Fibroblast of gingiva (primary cell): ENCODE data around the gene ROMO1.
A peak's percentile ranks its signal among the peaks of the same experiment; 100 is the strongest.
"Not testable (repeated sequence)": the region's sequence is repeated elsewhere in the genome, so short reads cannot be mapped to it uniquely, and the experiment has no call there.

Source experiments
- DNase-seq: peaks from one replicate; pipeline ENCODE4 v3.0.0-alpha.2; 2011; ENCODE audit warnings: low read depth

ROMO1 gene

DNA sequence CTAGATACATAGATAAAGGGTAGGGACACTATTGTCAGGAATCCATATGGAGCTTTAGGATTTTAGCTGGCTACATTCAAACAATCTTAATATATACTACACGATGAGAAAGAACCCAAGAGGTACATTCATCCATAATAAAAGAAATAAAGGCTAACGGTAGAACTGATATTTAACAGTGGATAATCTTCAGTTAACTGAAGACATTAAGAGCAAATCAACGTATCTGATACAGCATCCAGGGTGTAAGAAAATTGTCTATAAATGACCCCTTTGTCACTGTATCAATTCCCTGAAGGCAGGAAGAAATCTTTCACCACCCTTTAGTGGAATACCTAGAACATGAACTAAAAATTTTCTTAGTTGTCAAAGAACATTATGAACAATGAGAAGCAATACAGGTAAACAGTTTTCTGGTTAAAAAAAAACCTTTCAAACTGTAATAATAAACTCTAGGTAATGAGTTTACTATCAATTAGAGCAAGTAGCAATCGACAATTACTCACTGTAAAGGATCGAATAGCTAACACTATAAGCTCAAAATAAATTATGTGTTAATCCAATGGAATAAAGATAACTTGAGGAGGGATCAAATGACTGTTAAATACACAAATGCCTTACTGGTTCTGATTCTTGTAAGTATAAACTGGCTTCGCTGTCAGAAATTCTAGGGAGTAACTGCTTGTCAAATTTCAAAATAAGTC lies 11.8 kb downstream of the ROMO1 start:
- DNase-seq: no peak

DNA sequence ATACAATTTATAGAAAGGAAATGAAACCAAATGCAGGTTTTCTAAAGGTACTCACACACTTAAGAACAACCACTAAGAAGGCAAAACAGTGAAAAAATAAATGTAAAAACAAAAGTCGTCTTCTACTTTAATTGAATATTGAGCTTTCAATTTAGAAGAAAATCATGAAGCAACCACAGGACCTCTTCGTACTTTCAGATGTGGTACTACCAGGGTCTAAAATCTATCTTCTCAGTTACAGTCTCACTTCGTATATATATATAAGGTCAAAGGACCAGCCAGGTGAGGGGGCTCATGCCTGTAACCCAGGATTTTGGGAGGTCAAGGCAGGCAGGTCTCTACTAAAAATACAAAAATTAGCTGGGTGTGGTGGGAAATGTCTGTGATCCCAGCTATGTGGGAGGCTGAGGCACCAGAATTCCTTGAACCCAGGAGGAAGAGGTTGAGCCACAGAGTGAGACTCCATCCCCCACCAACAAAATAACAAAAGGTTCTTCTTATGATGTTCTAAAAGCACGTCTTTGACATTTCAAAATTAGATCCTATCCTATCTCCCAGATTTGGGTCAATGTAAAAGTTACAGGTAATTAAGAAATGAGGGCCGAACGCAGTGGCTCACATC lies 12.5 kb downstream of the ROMO1 start:
- no peak for DNase-seq

DNA sequence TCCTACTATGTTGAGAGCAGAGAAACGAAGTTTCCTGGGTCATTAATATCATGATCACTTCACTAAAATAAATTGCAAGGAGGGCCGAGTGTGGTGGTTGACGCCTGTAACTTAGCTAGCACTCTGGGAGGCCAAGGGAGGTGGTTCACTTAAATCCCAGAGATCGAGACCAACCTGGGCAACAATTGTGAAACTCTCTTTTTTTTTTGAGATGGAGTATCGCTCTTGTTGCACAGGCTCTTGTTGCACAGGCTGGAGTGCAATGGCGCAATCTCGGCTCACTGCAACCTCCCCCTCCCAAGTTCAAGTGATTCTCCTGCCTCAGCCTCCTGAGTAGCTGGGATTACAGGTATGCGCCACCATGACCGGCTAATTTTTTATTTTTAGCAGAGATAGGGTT lies 13.9 kb downstream of the ROMO1 start:
- DNase-seq: not testable (repeated sequence)

DNA sequence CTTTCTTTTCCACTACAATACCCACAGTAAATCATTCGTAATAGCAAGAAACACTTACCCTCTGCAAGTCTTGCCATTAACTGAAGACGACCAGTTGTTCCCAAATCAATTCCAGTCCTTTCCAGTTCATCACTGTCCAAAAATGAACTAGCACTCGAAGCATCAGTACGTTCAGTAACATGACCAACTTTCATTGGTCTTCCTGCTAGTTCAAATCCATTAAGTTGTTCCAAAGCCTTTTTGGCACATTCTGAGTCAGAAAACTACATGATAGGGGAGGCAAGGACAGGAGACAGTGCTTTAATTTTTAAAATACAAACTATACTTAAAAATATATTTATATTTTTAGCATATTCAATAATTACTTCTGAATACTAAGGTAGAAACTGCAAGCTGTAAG lies 14.9 kb downstream of the ROMO1 start:
- no peak for DNase-seq

DNA sequence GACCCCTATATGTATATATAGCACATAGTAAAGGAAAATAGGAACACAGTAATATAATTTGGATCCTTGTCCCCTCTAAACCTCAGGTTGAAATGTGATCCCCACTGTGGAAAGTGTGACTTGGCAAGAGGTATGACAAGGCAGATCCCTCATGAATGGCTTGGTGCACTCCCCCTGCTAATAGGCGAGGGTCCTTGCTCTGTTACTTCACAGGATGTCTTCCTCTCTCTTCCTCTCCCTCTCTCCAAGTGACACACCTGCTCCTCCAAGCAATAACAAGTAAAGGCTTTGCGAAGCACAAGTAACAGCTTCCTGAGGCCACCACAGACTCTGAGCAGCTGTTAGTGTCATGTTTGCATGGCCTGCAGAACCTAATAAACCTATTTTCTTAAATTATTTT lies 16.4 kb downstream of the ROMO1 start:
- DNase-seq: no peak

DNA sequence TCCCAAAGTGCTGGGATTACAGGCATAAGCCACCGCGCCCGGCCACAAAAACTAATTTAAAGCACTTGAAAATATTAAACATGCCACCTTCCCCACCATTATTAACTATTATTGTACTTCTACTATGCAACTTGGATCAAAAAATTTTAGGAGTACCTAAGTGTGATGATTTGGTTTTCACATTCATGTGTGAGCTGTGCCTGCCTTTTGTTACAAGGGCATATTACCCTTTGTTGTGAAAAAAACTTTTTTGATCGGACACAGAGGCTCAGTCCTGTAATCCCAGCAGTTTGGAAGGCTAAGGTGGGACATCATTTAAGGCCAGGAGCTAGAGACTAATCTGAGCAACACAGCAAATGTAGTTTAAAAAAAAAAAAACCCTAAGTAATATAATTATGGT lies 17.1 kb downstream of the ROMO1 start:
- no peak for DNase-seq

DNA sequence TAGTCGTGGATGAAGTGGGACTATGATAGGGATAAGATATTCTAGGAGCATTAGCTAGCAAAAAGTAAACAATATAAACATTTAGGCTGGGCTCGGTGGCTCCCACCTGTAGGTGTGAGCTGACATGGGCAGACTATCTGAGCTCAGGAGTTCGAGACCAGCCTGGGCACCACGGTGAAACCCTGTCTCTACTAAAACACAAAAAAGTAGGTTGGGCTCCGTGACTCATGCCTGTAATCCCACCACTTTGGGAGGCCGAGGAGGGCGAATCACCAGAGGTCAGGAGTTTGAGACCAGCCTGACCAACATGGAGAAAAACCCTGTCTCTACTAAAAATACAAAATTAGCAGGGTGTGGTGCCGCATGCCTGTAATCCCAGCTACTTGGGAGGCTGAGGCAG lies 19.1 kb downstream of the ROMO1 start:
- DNase-seq: not testable (repeated sequence)

DNA sequence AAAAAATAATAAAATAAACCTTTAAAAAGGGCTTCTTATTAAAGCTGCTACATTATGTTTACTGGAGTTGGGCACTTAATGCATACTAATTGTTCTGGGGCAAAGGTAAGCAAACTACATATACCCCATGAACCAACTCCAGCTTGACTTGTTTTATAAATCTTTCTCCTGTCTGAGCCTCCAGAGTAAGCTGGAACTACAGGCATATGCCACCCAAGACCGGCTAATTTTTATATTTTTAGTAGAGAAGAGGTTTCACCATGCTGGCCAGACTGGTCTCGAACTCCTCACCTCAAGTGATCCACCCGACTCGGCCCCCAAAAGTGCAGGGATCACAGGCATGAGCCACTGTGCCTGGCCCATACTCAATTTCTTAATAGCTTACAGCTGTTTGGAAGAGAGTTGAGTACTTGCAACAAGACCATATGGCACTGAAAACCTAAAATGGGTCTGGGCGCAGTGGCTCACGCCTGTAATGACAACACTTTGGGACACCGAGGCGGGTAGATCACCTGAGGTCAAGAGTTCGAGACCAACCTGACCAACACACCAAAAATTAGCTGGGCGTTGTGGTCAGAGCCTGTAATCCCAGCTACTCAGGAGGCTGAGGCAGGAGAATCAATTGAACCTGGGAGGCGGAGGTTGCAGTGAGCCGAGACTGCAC lies 19.9 kb downstream of the ROMO1 start:
- peak; percentile 81 for DNase-seq

DNA sequence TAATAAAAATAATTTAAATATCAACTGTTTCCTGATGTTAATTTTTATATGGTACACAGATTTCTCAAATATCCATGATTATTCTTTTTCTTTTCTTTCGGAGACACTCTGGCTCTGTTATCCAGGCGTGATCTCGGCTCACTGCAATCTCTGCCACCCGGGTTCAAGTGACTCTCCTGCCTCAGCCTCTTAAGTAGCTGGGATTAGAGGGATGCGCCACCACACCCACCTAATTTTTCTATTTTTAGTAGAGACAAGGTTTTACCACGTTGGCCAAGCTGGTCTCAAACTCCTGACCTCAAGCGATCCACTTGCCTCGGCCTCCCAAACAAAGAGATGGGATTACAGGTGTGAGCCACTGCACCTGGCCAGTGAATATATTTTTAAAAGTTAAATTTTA lies 20.5 kb downstream of the ROMO1 start:
- DNase-seq: no peak

DNA sequence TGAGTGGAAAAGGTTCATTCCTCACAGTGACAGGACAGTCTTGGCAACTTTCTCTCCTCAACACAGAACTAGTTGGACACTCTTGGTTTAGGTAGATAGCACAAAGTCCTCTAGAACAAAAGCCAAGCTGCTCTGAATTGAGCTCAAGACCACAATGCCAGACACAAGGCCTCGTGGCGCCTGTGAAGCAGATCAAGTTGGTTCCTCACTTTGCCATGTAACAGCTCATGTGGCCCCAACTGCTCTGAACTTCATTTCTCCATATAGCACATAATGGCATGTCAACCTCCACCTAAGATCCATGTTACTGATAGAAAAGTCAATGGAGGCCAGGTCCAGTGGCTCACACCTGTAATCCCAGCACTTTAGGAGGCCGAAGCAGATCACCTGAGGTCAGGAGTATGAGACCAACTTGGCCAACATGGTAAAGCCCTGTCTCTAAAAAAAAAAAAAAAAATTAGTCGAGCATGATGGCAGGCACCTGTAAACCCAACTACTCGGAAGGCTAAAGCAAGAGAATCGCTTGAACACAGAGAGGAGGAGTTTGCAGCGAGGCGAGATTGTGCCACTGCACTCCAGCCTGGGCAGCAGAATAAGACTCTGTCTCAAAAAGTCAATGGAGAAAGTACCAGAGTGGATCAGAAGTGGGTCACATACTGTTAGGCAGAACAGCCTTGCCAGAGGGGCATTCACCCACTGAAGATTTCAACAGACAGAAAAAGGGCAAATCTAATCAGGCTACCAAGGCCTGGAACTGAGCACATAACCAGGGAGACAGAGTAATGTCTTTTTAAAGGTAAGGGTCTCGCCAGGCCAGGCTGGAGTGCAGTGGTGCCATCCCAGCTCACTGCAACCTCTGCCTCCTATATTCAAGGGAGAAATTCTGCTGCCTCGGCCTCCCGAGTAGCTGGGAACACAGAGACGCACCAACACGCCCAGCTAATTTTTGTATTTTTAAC lies 21.2 kb downstream of the ROMO1 start:
- no peak for DNase-seq

DNA sequence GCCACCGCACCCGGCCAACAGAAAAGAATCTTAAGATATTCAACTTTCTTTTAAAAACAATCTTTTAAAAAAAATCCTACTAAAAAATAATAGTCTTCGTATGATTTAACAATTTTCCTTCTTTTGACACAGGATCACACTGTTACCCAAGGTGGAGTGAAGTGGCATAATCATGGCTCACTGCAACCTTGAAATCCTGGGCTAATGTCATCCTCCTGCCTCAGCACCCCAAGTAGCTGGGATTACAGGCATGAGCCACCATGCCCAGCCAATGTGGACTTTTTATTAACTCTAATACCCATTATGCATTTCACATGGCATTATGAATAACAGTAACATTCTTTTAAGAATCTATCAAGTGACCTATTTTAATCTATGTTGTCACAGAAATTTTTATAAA lies 22.0 kb downstream of the ROMO1 start:
- DNase-seq: no peak

DNA sequence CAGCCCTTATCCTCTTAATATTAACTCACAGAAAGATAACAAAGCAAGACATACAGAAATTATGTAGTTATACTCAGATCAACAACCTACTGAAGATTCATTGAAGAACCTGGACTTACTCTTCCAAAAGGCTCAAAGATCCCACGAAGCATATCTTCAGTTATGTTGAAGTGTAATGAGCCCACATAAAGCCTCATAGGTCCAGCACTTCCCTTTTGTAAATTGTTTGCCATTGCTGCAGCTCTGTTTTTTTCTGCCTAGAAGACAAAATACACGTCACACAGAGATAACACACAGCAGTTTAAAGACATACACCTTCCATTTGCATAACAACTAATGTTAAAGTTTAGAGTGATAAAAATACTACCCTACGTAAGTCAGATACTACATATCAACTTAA lies 22.4 kb downstream of the ROMO1 start:
- no peak for DNase-seq

DNA sequence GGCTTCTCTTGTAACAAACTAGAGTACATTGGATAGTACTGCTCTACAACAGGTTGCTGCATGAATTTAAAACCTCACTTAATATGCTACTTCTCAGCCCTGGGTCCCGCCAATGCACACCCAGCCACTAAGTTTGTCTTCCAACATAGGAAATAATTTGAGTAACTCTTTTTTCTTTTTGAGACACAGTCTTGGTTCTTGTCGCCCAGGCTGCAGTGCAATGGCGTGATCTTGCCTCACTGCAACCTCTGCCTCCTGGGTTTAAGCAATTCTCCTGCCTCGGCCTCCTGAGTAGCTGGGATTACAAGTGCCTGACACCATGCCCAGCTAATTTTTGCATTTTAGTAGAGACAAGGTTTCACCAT lies 24.1 kb downstream of the ROMO1 start:
- not testable (repeated sequence) for DNase-seq

DNA sequence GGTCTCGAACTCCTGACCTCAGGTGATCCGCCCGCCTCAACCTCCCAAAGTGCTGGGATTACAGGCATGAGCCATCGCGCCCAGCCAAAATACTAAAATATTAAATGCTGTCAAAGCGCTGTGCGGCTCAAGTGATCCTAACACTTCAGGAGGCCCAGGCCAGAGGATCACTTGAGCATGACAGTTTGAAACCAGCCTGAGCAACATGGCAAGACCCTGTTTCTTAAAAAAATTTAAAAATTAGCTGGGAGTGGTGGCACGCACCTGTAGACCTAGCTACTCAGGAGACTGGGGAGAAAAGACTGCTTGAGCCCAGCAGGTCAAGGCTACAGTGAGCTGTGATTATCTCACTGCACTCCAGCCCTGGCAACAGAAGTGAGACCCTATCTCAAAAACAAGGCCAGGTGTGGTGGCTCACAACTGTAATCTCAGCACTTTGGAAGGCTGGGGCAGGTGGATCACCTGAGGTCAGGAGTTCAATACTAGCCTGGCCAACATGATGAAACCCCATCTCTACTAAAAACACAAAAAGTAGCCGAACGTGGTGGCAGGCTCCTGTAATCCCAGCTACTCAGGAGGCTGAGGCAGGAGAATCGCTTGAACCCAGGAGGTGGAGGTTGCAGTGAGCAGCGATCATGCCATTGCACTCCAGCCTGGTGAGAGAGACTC lies 24.6 kb downstream of the ROMO1 start:
- not testable (repeated sequence) for DNase-seq

DNA sequence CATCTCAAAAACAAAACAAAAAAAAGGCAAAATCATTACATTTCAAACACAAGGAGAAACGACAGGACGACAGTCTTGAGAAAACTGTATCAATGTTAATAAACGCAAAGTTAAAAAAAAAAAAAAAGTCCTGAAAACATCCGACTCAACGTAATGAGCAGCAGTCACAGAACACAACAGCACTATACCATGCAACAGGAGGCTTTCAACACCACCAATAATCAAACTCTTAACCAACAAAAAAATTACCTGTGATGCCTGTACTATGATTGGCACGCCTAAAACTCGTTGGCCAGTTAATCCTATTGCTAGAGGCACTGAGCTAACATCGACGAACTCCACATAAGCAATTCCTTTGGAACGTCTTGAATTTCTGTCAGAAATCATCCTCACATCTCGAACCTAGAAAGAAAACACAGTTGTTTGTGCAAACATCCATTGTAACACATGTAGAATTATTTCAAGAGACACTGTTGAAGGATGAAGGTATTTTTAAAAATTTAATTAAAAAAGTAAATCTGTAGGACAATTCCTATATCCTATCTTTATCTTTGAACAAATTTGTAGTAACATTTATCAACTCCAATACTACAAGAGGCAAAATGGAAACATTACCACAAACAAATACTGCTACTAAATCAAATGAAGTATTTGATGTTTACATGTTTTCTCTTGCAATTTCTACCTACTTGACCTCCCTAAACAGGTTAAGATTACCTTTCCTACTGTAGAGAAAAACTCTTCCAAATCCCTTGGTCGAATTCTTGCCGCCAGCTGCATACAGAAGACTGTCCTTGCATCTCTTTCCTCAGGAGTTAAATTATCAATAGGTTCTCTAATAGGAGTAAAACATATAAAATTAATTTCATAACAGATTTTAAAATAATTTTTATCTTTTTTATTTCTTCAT lies 25.4 kb downstream of the ROMO1 start:
- no peak for DNase-seq

DNA sequence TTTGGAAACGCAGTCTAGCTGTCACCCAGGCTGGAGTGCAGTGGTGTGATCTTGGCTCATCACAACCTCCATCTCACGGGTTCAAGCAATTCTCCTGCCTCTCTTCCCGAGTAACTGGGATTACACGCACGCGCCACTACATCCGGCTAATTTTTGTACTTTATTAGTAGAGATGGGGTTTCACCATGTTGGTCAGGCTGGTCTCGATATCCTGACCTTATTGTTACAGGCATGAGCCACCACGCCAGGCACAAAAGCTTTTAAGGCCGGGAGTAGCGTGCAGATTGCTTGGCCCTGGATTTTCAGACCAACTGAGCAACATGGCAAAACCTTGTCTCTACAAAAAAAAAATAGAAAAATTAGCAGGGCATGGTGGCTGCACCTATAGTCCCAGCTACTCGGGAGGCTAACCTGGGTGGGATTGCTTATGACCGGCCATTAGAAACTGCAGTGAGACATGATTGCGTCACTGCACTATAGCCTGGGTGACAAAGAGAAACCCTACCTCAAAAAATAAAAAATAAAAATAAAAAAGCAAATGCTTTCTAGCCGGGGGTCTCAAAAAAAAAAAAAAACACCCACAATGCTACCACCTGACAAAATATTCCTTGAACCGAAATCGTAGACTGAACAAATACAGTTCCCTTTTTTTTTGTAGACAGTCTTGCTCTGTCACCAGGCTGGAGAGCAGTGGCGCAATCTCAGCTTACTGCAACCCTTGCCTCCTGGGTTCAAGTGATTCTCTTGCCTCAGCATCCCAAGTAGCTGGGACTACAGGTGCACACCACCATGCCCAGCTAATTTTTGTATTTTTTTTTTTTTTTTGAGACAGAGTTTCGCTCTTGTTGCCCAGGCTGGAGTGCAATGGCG lies 27.9 kb downstream of the ROMO1 start:
- no peak for DNase-seq

DNA sequence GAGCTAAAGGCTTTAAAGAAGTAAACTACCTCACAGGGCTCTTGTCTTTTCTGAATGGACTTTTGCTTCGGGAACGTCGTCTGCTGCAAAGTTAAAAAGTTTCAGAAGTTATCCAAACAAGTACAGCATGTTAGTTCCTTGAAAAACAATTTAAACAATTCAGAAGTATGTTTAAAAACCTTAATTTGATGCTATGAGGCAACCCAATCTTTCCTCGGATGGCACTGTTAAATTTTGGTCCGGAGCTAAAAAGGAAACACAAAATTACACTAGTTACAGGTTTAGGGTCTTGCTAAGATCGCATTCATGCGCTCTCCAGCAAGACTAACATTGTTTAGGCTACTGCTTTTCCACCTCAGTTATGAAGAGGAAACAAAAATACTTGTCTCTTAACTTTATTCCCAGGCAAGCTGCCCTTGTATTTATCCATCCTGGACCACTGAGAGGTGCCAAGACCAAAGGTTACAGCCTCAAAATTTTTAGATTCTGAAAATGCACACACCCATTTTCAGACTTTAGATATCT lies 30.1 kb downstream of the ROMO1 start:
- DNase-seq: no peak

DNA sequence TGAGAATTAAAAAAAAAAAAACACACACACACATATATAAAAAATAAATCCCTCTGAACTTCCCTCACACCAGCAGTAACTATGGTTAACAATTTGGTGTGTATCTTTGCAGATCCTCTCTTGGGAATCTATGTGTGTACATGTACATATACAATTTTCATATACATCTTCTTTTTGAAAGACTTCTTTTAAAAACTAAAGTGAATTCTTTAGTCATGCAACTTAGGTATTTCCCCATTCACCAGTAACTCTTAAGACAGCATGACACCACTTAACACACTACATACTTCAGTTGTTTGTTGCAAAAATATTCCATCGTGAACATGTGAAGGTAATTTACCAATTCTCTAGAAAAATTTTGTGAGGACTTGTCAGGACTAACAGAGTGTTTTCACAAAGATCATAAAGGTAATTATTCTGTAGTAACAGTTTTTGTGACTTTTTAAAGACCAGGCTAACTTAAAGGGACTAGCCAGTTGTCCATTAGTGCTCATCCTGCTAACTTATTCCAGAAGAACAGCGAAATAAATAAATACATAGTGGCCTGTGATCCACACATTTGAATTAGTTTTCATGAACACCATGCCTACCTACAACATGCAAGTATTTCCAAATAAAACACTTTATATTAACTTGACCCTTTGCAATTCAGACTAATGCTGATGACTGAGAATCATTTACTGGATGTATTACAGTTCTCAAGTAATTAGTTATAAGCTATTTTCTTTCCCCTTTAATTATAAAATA lies 30.8 kb downstream of the ROMO1 start:
- DNase-seq: no peak
